Liver (tissue), 9 donors: ENCODE data around the gene ATP2B2. TPM values are rescaled to one million over a fixed set of nuclear protein-coding genes. Genes with fewer than 3 reads are reported as not detected.

Experiments
- DNase-seq: peaks from one replicate; pipeline ENCODE4 v3.0.0-alpha.2; 2017; ENCODE audit warnings: low spot score
- H3K27ac ChIP-seq, 2 donors: one replicate each; pipeline ENCODE4 v1.7.0; 2013; ENCODE audit warnings: inconsistent platforms in 2 of 2, low read length in 2 of 2, control low read depth in 1 of 2, low read depth in 1 of 2, mild to moderate bottlenecking in 1 of 2
- H3K27me3 ChIP-seq, 4 donors: one replicate each; pipeline versions ENCODE4 v1.6.1 to v1.7.0; 2013; ENCODE audit warnings: low read length in 3 of 4, inconsistent platforms in 1 of 4, mild to moderate bottlenecking in 1 of 4, moderate library complexity in 1 of 4; ENCODE audit not compliant: control insufficient read depth in 4 of 4, insufficient read depth in 4 of 4
- H3K36me3 ChIP-seq, 4 donors: one replicate each; pipeline versions ENCODE4 v1.6.1 to v1.7.0; 2013; ENCODE audit warnings: low read length in 3 of 4, mild to moderate bottlenecking in 3 of 4, low read depth in 1 of 4, moderate library complexity in 1 of 4; ENCODE audit not compliant: control insufficient read depth in 4 of 4, insufficient read depth in 3 of 4
- H3K4me1 ChIP-seq, 4 donors: one replicate each; pipeline versions ENCODE4 v1.6.1 to v1.7.0; 2013; ENCODE audit warnings: low read length in 3 of 4, mild to moderate bottlenecking in 3 of 4, moderate library complexity in 1 of 4; ENCODE audit not compliant: control insufficient read depth in 4 of 4, insufficient read depth in 4 of 4
- H3K4me3 ChIP-seq, 3 donors: one replicate each; pipeline versions ENCODE4 v1.6.1 to v1.7.0; 2013; ENCODE audit warnings: low read length in 3 of 3, control low read depth in 1 of 3, low read depth in 1 of 3, mild to moderate bottlenecking in 1 of 3
- H3K9ac ChIP-seq, 2 donors: one replicate each; pipeline ENCODE4 v1.7.0; 2013; ENCODE audit warnings: low read length in 2 of 2, mild to moderate bottlenecking in 2 of 2, moderate library complexity in 2 of 2, control low read depth in 1 of 2, low read depth in 1 of 2
- H3K9me3 ChIP-seq, 4 donors: one replicate each; pipeline versions ENCODE4 v1.6.1 to v1.7.0; 2013; ENCODE audit warnings: low read length in 3 of 4; ENCODE audit not compliant: control insufficient read depth in 4 of 4
- ATF3 ChIP-seq: IDR thresholded peaks from 2 replicates; pipeline ENCODE4 v1.6.1; 2016; ENCODE audit warnings: antibody characterized with exemption
- EGR1 ChIP-seq, 2 donors: IDR thresholded peaks; 2 replicates each; pipeline ENCODE4 v1.6.1; 2016 to 2018; ENCODE audit warnings: antibody characterized with exemption in 2 of 2, low read depth in 2 of 2
- FOXA1 ChIP-seq: IDR thresholded peaks from 2 replicates; pipeline ENCODE4 v1.6.1; 2016; ENCODE audit warnings: antibody characterized with exemption
- FOXA2 ChIP-seq: IDR thresholded peaks from 2 replicates; pipeline ENCODE4 v1.6.1; 2016; ENCODE audit warnings: antibody characterized with exemption
- GABPA ChIP-seq, 2 donors: IDR thresholded peaks in 1 of 2; conservative IDR thresholded peaks in 1 of 2; 2 replicates each; pipeline ENCODE4 v1.6.1; 2016; ENCODE audit warnings: antibody characterized with exemption in 2 of 2, mild to moderate bottlenecking in 1 of 2, moderate library complexity in 1 of 2
- HNF4A ChIP-seq, 2 donors: conservative IDR thresholded peaks; 2 replicates each; pipeline ENCODE4 v1.6.1; 2016; ENCODE audit warnings: antibody characterized with exemption in 2 of 2, mild to moderate bottlenecking in 2 of 2
- HNF4G ChIP-seq: IDR thresholded peaks from 2 replicates; pipeline ENCODE4 v1.6.1; 2016; ENCODE audit warnings: antibody characterized with exemption
- JUND ChIP-seq, 2 donors: IDR thresholded peaks; 2 replicates each; pipeline ENCODE4 v1.6.1; 2016; ENCODE audit warnings: antibody characterized with exemption in 2 of 2
- MAX ChIP-seq: IDR thresholded peaks from 2 replicates; pipeline ENCODE4 v1.6.1; 2016; ENCODE audit warnings: antibody characterized with exemption
- NR2F2 ChIP-seq: IDR thresholded peaks from 2 replicates; pipeline ENCODE4 v1.6.1; 2016; ENCODE audit warnings: antibody characterized with exemption
- RAD21 ChIP-seq, 2 donors: IDR thresholded peaks; 2 replicates each; pipeline ENCODE4 v1.6.1; 2016; ENCODE audit warnings: antibody characterized with exemption in 2 of 2, mild to moderate bottlenecking in 2 of 2
- REST ChIP-seq: IDR thresholded peaks from 2 replicates; pipeline ENCODE4 v1.6.1; 2016; ENCODE audit warnings: antibody characterized with exemption, mild to moderate bottlenecking
- RXRA ChIP-seq, 2 donors: IDR thresholded peaks; 2 replicates each; pipeline ENCODE4 v1.6.1; 2017 to 2018; ENCODE audit warnings: antibody characterized with exemption in 2 of 2, mild to moderate bottlenecking in 1 of 2
- TAF1 ChIP-seq: conservative IDR thresholded peaks from 2 replicates; pipeline ENCODE4 v1.6.1; 2016; ENCODE audit warnings: antibody characterized with exemption, mild to moderate bottlenecking
- YY1 ChIP-seq: IDR thresholded peaks from 2 replicates; pipeline ENCODE4 v1.6.1; 2016; ENCODE audit warnings: antibody characterized with exemption, mild to moderate bottlenecking
- WGBS: extraction: QIAGEN DNeasy Blood & Tissue Kit; methylation state at CpG from one replicate; pipeline ENCODE4 v1.1.7; 2013; 5-methylcytosine and 5-hydroxymethylcytosine counted together
- polyA plus RNA-seq, 2 donors: library from polyadenylated mRNA; stranded (reverse) in 1 of 2; unstranded in 1 of 2; fragments of 200-250 nt in 1 of 2; fragments of >200 nt in 1 of 2; fragmentation: Nextera tagmentation in 1 of 2; extraction: Ambion mirVana in 1 of 2; gene quantifications; one replicate each; pipeline versions ENCODE4 v1.2.1 to v1.2.3, GENCODE V29; 2013 to 2015
- total RNA-seq, 2 donors: library from RNA; depleted of rRNA; stranded (reverse); fragments of >200 nt; gene quantifications; one replicate each; pipeline ENCODE4 v1.2.3, GENCODE V29; 2014
- TF ChIP-seq, protein P1 (sequence below): IDR thresholded peaks from 2 replicates; pipeline ENCODE4 v1.6.1; 2016; ENCODE audit warnings: antibody characterized with exemption
- donor health status: healthy.
- donor health status: healthy.
- donor health status: healthy.
- donor health status: healthy.
- donor health status: healthy.

Gene ATP2B2
- total and polyA plus RNA-seq, 4 donors, result 10.4 to 27.8 (median 20.7) TPM

GRCh38 chr3:10333349-10333650 lies 172.1 kb downstream of the ATP2B2 start (continued):
- TF ChIP-seq MAX, result no peak
- TF ChIP-seq HNF4G, result no peak
- no peak for TF ChIP-seq FOXA2
- no peak for TF ChIP-seq GABPA (IDR thresholded peaks at IDR 0.05 in 1 of 2, conservative IDR thresholded peaks at IDR 0.05 in 1 of 2)

DNA sequence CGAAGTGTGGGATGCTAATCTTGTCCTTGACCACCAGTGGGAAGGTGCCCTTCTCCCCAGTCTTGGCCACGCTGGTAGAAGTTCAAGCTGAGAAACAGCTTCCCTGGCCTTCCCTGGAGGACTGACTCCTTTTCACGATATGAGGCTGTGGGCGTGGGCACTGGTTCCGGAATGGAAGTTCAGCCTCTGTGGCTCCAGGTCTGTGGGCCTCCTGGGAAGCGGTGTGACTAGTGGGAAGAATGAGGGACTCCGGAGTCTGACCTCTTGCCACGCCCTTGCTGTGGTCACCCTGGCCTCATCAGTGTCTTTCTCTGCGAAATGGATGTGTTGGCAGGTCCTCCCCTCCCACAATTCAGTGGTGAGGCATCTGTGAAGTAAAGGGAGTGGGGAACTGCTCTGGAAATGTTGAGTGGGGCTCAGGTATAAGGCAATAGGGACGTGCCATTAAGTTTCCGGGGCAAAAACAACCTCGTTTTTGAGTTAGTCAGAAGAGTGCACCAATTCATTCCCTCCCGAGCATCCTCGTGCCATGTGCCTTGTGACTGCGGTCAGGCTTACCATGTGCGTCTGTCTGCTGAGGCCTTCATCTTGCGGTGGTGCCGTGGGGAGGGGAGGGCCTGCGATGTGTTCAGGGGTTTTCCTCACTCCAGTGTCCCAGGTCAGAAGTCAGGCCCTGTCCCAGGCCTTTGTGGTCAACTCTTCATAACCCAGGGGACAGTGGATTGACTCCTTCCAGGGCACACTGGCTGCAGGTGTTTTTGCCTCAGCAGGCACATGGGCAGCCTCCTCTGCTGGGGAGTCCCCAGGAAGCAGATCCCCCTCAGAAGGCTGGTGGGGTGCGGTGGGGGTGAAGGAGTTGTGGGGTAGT lies 172.7 kb downstream of the ATP2B2 start:
- WGBS, result 93% methylated on average over 20 of the region's 20 CpGs
- Histone ChIP-seq H3K36me3 (peaks cover 11 to 63% (median 26%) of the 10 kb centered on the region in 4 donors), H3K4me1 (no peaks in the 10 kb centered on the region)

More for the DNA sequence above, 172.7 kb downstream of the ATP2B2 start:
- no peak for TF ChIP-seq GABPA (IDR thresholded peaks at IDR 0.05 in 1 of 2, conservative IDR thresholded peaks at IDR 0.05 in 1 of 2)
- TF ChIP-seq EGR1 (IDR thresholded peaks at IDR 0.05; ENCODE audit: low read depth in 2 of 2), result no peak
- no peak for TF ChIP-seq REST
- TF ChIP-seq, protein P1, sequence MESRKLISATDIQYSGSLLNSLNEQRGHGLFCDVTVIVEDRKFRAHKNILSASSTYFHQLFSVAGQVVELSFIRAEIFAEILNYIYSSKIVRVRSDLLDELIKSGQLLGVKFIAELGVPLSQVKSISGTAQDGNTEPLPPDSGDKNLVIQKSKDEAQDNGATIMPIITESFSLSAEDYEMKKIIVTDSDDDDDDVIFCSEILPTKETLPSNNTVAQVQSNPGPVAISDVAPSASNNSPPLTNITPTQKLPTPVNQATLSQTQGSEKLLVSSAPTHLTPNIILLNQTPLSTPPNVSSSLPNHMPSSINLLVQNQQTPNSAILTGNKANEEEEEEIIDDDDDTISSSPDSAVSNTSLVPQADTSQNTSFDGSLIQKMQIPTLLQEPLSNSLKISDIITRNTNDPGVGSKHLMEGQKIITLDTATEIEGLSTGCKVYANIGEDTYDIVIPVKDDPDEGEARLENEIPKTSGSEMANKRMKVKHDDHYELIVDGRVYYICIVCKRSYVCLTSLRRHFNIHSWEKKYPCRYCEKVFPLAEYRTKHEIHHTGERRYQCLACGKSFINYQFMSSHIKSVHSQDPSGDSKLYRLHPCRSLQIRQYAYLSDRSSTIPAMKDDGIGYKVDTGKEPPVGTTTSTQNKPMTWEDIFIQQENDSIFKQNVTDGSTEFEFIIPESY, result no peak
- TF ChIP-seq YY1, result no peak
- no peak for TF ChIP-seq HNF4G
- TF ChIP-seq TAF1, result no peak
- no peak for TF ChIP-seq MAX
- no peak for TF ChIP-seq HNF4A (conservative IDR thresholded peaks at IDR 0.05)
- no peak for TF ChIP-seq FOXA1
- no peak for TF ChIP-seq RAD21 (IDR thresholded peaks at IDR 0.05)
- no peak for TF ChIP-seq RXRA (IDR thresholded peaks at IDR 0.05)
- no peak for TF ChIP-seq ATF3
- no peak for TF ChIP-seq NR2F2
- no peak for TF ChIP-seq JUND (IDR thresholded peaks at IDR 0.05)
- no peak for TF ChIP-seq FOXA2
- no peak overlapping the region for H3K4me3 ChIP-seq
- no peak for DNase-seq
- H3K27ac ChIP-seq, result no peak overlapping the region
- H3K27me3 ChIP-seq, result no peaks in the 10 kb centered on the region
- no peak overlapping the region for H3K9ac ChIP-seq
- H3K9me3 ChIP-seq, result no peaks in the 10 kb centered on the region
